CD8-positive, alpha-beta memory T cell (primary cell): Measurements from ENCODE around the gene COL24A1. TPM values are rescaled to one million over a fixed set of nuclear protein-coding genes. Genes with fewer than 3 reads are reported as not detected.

Experiments used
- CTCF ChIA-PET: fragments of 350-600 bp; sonication (Branson Sonifier 250); formaldehyde crosslinking; loops from one replicate; lab custom pipeline; 2021; ENCODE audit warnings: antibody characterized with exemption; lab: Charles Lee
- POLR2A ChIA-PET: fragments of 350-600 bp; sonication (Branson Sonifier 250); formaldehyde crosslinking; loops from one replicate; lab custom pipeline; 2021; ENCODE audit warnings: antibody characterized with exemption; lab: Charles Lee
- DNase-seq, 5 donors: peaks; one replicate each; pipeline versions ENCODE4 v3.0.0 to v3.0.0-alpha.2; 2020 to 2022; ENCODE audit warnings: mixed read lengths in 1 of 5
- H3K27ac ChIP-seq: one replicate; pipeline ENCODE4 v1.7.0; 2013; ENCODE audit warnings: low read depth, mild to moderate bottlenecking, low read length, moderate library complexity
- H3K27me3 ChIP-seq: 2 replicates; pipeline ENCODE4 v1.7.0; 2013; ENCODE audit warnings: low read length, mild to moderate bottlenecking; ENCODE audit not compliant: insufficient read depth, poor library complexity, severe bottlenecking
- H3K36me3 ChIP-seq: 2 replicates; pipeline ENCODE4 v1.7.0; 2013; ENCODE audit warnings: mild to moderate bottlenecking, low read length, moderate library complexity; ENCODE audit not compliant: insufficient read depth
- H3K4me1 ChIP-seq: 2 replicates; pipeline ENCODE4 v1.7.0; 2013; ENCODE audit warnings: mild to moderate bottlenecking, low read length, moderate library complexity; ENCODE audit not compliant: insufficient read depth
- H3K4me3 ChIP-seq: 2 replicates; pipeline ENCODE4 v1.7.0; 2013; ENCODE audit warnings: mild to moderate bottlenecking, low read length
- H3K9me3 ChIP-seq: 2 replicates; pipeline ENCODE4 v1.7.0; 2013; ENCODE audit warnings: mild to moderate bottlenecking, low read length
- H3K27ac Mint-ChIP-seq, 8 donors: one replicate each; pipeline ENCODE4 v1.8.0; 2020 to 2021; ENCODE audit warnings: mixed read lengths in 8 of 8, mild to moderate bottlenecking in 6 of 8, inconsistent platforms in 3 of 8, moderate library complexity in 3 of 8
- H3K27me3 Mint-ChIP-seq, 2 donors: one replicate each; pipeline ENCODE4 v1.8.0; 2020 to 2021; ENCODE audit warnings: mixed read lengths in 2 of 2, mild to moderate bottlenecking in 1 of 2, moderate library complexity in 1 of 2
- H3K36me3 Mint-ChIP-seq, 3 donors: one replicate each; pipeline ENCODE4 v1.8.0; 2020 to 2021; ENCODE audit warnings: mixed read lengths in 3 of 3, inconsistent platforms in 1 of 3, mild to moderate bottlenecking in 1 of 3
- H3K4me1 Mint-ChIP-seq, 3 donors: one replicate each; pipeline ENCODE4 v1.8.0; 2020 to 2021; ENCODE audit warnings: mixed read lengths in 3 of 3, inconsistent platforms in 1 of 3, mild to moderate bottlenecking in 1 of 3
- H3K4me3 Mint-ChIP-seq, 7 donors: one replicate each; pipeline ENCODE4 v1.8.0; 2020 to 2021; ENCODE audit warnings: mixed read lengths in 7 of 7, mild to moderate bottlenecking in 6 of 7, moderate library complexity in 4 of 7, inconsistent platforms in 2 of 7
- H3K9me3 Mint-ChIP-seq, 5 donors: one replicate each; pipeline ENCODE4 v1.8.0; 2020 to 2022; ENCODE audit warnings: mixed read lengths in 5 of 5, mild to moderate bottlenecking in 3 of 5, moderate library complexity in 2 of 5, inconsistent platforms in 1 of 5
- polyA plus RNA-seq: library from polyadenylated mRNA; unstranded; fragments of 300-500 nt; fragmentation: Illumina TruSeq; gene quantifications from one replicate; pipeline ENCODE4 v1.2.3, GENCODE V29; 2021
- total RNA-seq, 2 experiments: library from RNA; stranded (reverse); gene quantifications; one replicate each; pipeline ENCODE4 v1.2.3, GENCODE V29; 2021

COL24A1 gene
- total and polyA plus RNA-seq, 3 experiments from 2014 or later, result not detected

DNA sequence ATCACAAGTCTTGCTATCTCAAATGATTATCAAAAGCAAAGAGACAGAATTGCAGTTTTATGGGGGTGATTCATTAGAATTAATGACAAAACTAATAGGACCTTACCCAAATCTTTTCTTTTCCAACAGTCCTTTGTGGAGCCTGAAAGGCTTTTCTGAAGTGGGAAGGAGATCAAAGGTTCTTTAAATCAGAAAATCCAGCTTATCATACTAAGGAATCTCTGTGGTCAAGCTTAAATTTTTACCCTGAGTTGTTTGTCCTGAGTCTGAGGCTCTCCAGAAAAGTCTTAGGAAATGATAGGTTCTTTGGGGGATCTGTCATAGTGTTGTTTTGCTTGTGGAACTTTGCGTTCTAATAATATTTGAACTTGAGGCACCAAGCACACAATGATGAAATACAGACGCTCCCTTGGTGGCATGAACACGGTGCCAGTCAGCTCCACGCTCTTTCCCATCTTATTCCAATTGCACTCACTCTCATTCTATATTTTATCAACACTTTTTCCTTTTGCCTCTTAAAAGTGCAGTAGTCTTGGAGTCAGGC, 38.0 kb upstream of the COL24A1 start:
- DNase-seq, result no peak
- H3K4me3 Mint-ChIP-seq, result no peak overlapping the region
- no peaks in the 10 kb centered on the region for H3K27me3 ChIP-seq
- H3K36me3 Mint-ChIP-seq, result no peaks in the 10 kb centered on the region
- no peak overlapping the region for H3K4me3 ChIP-seq
- peaks cover 0 to 2% (median 0%) of the 10 kb centered on the region in 5 donors for H3K9me3 Mint-ChIP-seq
- no peaks in the 10 kb centered on the region for H3K4me1 ChIP-seq
- CTCF ChIA-PET, result no interaction called here
- H3K27me3 Mint-ChIP-seq, result peaks cover 0 to 1% of the 10 kb centered on the region in 2 donors
- H3K9me3 ChIP-seq, result no peaks in the 10 kb centered on the region
- POLR2A ChIA-PET, result no interaction called here
- H3K4me1 Mint-ChIP-seq, result no peaks in the 10 kb centered on the region
- H3K27ac ChIP-seq, result no peak overlapping the region
- no peak overlapping the region for H3K27ac Mint-ChIP-seq
- H3K36me3 ChIP-seq, result no peaks in the 10 kb centered on the region

GRCh38 chr1:86192417-86192816, 35.8 kb upstream of the COL24A1 start:
- no peak for DNase-seq
- Histone ChIP-seq H3K27me3 (no peaks in the 10 kb centered on the region), H3K27ac (no peak overlapping the region), H3K36me3 (no peaks in the 10 kb centered on the region), H3K4me1 (no peaks in the 10 kb centered on the region), H3K4me3 (no peak overlapping the region), H3K9me3 (no peaks in the 10 kb centered on the region)
- Mint-ChIP-seq H3K27me3 (peaks cover 0 to 1% of the 10 kb centered on the region in 2 donors), H3K9me3 (peaks cover 0 to 3% (median 0%) of the 10 kb centered on the region in 5 donors), H3K27ac (no peak overlapping the region), H3K36me3 (no peaks in the 10 kb centered on the region), H3K4me1 (no peaks in the 10 kb centered on the region), H3K4me3 (no peak overlapping the region)
- ChIA-PET CTCF (no interaction called here), POLR2A (no interaction called here)

DNA sequence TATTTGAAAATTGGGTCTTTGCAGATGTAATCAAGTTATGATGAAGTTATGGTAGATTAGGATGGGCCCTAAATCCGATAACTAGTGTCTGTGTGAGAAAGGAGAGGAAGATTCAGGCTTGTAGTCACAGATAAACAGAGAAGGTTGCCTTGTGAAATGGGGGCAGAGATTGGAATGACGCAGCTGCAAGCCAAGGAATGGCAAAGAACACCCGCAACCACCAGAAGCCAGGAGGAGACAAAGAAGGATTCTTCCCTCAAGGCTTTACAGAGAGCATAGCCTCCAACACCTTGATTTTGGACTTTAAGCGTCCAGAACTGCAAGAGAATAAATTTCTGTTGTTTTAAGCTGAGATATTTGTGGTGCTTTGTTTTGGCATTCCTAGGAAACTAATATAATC, 35.4 kb upstream of the COL24A1 start:
- no peaks in the 10 kb centered on the region for H3K4me1 Mint-ChIP-seq
- POLR2A ChIA-PET, result no interaction called here
- peaks cover 0 to 1% of the 10 kb centered on the region in 2 donors for H3K27me3 Mint-ChIP-seq
- no peaks in the 10 kb centered on the region for H3K36me3 Mint-ChIP-seq
- no peak overlapping the region for H3K4me3 Mint-ChIP-seq
- H3K36me3 ChIP-seq, result no peaks in the 10 kb centered on the region
- CTCF ChIA-PET, result no interaction called here
- H3K27ac ChIP-seq, result no peak overlapping the region
- no peak overlapping the region for H3K27ac Mint-ChIP-seq
- no peaks in the 10 kb centered on the region for H3K4me1 ChIP-seq
- peaks cover 0 to 3% (median 0%) of the 10 kb centered on the region in 5 donors for H3K9me3 Mint-ChIP-seq
- H3K9me3 ChIP-seq, result no peaks in the 10 kb centered on the region
- H3K4me3 ChIP-seq, result no peak overlapping the region
- no peaks in the 10 kb centered on the region for H3K27me3 ChIP-seq
- DNase-seq, result no peak

DNA sequence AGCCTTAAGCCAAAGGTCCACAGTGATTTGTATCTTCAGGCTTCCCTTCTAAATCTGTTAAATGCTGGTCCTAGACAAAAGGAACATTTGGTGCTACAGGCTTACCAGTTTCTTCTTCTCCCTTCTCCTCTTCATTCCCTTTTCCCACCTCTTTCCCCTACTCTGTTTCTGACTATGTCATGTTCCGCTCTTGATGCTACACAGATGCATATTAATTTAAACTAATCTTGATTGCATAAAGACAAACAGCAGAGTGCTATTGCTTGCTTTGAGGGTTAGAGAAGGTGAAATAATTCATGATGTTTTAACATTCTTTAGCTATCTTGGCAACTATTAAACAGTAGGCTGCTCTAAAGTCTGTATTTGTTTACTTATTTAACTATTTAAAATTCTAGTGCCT, 34.3 kb upstream of the COL24A1 start:
- Histone ChIP-seq H3K4me1 (no peaks in the 10 kb centered on the region), H3K36me3 (no peaks in the 10 kb centered on the region), H3K9me3 (no peaks in the 10 kb centered on the region), H3K27ac (no peak overlapping the region), H3K27me3 (no peaks in the 10 kb centered on the region), H3K4me3 (no peak overlapping the region)
- no peak for DNase-seq
- POLR2A ChIA-PET, result no interaction called here
- Mint-ChIP-seq H3K27ac (no peak overlapping the region), H3K36me3 (no peaks in the 10 kb centered on the region), H3K4me3 (no peak overlapping the region), H3K27me3 (no peaks in the 10 kb centered on the region), H3K9me3 (peaks cover 0 to 3% (median 0%) of the 10 kb centered on the region in 5 donors), H3K4me1 (no peaks in the 10 kb centered on the region)
- CTCF ChIA-PET, result no interaction called here

- Histone ChIP-seq H3K36me3 (no peaks in the 10 kb centered on the region), H3K4me3 (no peak overlapping the region), H3K27me3 (no peaks in the 10 kb centered on the region), H3K9me3 (no peaks in the 10 kb centered on the region), H3K4me1 (no peaks in the 10 kb centered on the region), H3K27ac (no peak overlapping the region)
- H3K4me3 Mint-ChIP-seq, result no peak overlapping the region
- no peaks in the 10 kb centered on the region for H3K36me3 Mint-ChIP-seq
- no peaks in the 10 kb centered on the region for H3K27me3 Mint-ChIP-seq
- no peak overlapping the region for H3K27ac Mint-ChIP-seq
- H3K9me3 Mint-ChIP-seq, result peaks cover 0 to 8% (median 2%) of the 10 kb centered on the region in 5 donors
- ChIA-PET CTCF (no interaction called here), POLR2A (no interaction called here)
- no peaks in the 10 kb centered on the region for H3K4me1 Mint-ChIP-seq
- no peak for DNase-seq
These were observed 27.9 kb upstream of the COL24A1 start for GRCh38 chr1:86184426-86184825.

GRCh38 chr1:86183810-86184209, 27.2 kb upstream of the COL24A1 start:
- no peak overlapping the region for H3K27ac Mint-ChIP-seq
- POLR2A ChIA-PET, result no interaction called here
- no peaks in the 10 kb centered on the region for H3K27me3 Mint-ChIP-seq
- H3K9me3 ChIP-seq, result no peaks in the 10 kb centered on the region
- CTCF ChIA-PET, result no interaction called here
- H3K36me3 ChIP-seq, result no peaks in the 10 kb centered on the region
- no peak overlapping the region for H3K4me3 ChIP-seq
- H3K4me1 ChIP-seq, result no peaks in the 10 kb centered on the region
- H3K27ac ChIP-seq, result no peak overlapping the region
- no peaks in the 10 kb centered on the region for H3K4me1 Mint-ChIP-seq
- no peaks in the 10 kb centered on the region for H3K36me3 Mint-ChIP-seq
- no peak overlapping the region for H3K4me3 Mint-ChIP-seq
- no peaks in the 10 kb centered on the region for H3K27me3 ChIP-seq
- no peak for DNase-seq
- peaks cover 0 to 7% (median 4%) of the 10 kb centered on the region in 5 donors for H3K9me3 Mint-ChIP-seq

DNA sequence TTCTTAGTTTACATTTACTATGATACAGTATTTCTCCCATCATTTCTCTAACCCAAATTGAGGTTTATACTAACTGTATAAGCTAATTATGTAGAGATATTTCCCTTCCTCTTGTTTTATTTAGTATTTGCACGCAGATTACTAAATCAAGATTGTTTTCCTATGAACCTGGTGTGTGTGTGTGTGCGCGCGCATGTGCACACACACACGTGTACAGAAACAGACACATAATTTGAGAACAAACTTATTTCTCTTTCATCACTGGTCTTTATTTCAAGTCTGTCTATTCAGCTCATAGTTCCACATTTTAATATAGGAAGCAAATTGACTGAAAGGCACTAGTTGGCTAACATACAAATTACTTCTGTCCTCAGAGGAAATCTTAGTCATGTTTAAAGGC, 19.7 kb upstream of the COL24A1 start:
- no peaks in the 10 kb centered on the region for H3K9me3 ChIP-seq
- Mint-ChIP-seq H3K4me3 (no peak overlapping the region), H3K9me3 (peaks cover 0 to 7% (median 2%) of the 10 kb centered on the region in 5 donors), H3K27me3 (no peaks in the 10 kb centered on the region), H3K4me1 (no peaks in the 10 kb centered on the region), H3K27ac (no peak overlapping the region), H3K36me3 (no peaks in the 10 kb centered on the region)
- no peaks in the 10 kb centered on the region for H3K36me3 ChIP-seq
- DNase-seq, result no peak
- no peaks in the 10 kb centered on the region for H3K4me1 ChIP-seq
- H3K27ac ChIP-seq, result no peak overlapping the region
- no peak overlapping the region for H3K4me3 ChIP-seq
- ChIA-PET POLR2A (no interaction called here), CTCF (no interaction called here)
- H3K27me3 ChIP-seq, result no peaks in the 10 kb centered on the region

DNA sequence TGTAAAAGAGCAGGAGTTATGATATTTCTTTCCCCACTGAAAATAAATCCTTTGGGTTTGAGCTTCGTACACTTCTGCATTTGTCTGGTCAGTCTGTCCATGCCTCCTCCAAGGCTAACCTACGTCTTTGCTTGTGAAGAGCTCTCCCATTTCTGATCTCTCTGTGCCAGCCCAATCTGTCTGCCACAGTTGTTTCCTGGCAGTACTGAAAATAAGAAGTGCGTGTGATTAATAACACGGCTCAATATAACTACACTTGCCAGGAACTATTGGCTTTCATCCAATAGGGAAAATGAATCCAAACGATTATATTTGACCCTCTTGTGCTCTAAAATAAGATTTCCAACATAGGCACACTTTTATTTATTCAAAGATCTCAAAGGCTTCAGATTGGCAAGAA, 19.2 kb upstream of the COL24A1 start:
- Mint-ChIP-seq H3K27ac (no peak overlapping the region), H3K4me1 (no peaks in the 10 kb centered on the region), H3K27me3 (no peaks in the 10 kb centered on the region), H3K4me3 (no peak overlapping the region), H3K9me3 (peaks cover 0 to 7% (median 2%) of the 10 kb centered on the region in 5 donors), H3K36me3 (no peaks in the 10 kb centered on the region)
- Histone ChIP-seq H3K4me3 (no peak overlapping the region), H3K36me3 (no peaks in the 10 kb centered on the region), H3K4me1 (no peaks in the 10 kb centered on the region), H3K27ac (no peak overlapping the region), H3K9me3 (no peaks in the 10 kb centered on the region), H3K27me3 (no peaks in the 10 kb centered on the region)
- ChIA-PET CTCF (no interaction called here), POLR2A (no interaction called here)
- DNase-seq, result no peak
